ENCODE results near the gene PLEKHA7. TPM values are rescaled to one million over a fixed set of nuclear protein-coding genes. Genes with fewer than 3 reads are reported as not detected.
"Not testable (repeated sequence)": the region's sequence is repeated elsewhere in the genome, so short reads cannot be mapped to it uniquely, and the experiment has no call there.

Gene PLEKHA7
- total RNA-seq, 1 donor from 2014 or later: 0.92 TPM

DNA sequence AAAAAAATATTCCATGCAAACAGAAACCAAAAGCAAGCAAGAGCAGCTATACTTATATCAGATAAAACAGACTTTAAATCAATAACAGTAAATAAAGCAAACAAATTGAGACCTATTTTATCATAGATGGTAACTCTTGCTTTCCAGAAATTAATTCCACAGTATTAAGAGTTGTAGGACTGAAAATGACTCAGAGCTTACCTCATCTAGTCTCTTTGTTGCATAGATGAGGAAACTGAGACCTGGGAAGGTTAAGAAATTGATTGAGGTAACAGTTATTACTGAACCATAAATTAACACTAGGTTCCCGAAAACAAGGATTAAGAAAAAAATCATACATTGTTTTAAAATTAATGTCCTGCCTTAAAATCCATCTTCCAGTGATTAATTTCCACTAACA, 123.8 kb downstream of the PLEKHA7 start:
- Mint-ChIP-seq H3K4me3 (ENCODE audit: unreplicated experiment) (no peak overlapping the region), H3K4me1 (ENCODE audit: low read depth) (peaks cover 13% of the 10 kb centered on the region)
- DNase-seq (ENCODE audit: low spot score): no peak

DNA sequence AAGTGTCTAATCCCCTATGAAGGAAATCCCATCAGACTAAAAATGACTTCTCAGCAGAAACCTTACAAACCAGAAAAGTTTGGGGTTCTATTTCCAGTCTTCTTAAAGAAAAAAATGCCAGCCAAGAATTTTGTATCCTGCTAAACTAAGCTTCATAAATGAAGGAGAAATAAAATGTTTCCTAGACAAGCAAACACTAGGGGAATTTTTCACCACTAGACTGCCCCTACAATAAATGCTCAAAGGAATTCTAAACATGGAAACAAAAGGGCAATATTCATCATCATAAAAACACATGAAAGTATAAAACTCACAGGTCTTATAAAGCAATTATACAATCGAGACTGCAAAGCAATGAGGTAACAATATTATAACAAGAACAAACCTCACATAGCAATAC, 124.3 kb downstream of the PLEKHA7 start:
- TF ChIP-seq, protein P1, sequence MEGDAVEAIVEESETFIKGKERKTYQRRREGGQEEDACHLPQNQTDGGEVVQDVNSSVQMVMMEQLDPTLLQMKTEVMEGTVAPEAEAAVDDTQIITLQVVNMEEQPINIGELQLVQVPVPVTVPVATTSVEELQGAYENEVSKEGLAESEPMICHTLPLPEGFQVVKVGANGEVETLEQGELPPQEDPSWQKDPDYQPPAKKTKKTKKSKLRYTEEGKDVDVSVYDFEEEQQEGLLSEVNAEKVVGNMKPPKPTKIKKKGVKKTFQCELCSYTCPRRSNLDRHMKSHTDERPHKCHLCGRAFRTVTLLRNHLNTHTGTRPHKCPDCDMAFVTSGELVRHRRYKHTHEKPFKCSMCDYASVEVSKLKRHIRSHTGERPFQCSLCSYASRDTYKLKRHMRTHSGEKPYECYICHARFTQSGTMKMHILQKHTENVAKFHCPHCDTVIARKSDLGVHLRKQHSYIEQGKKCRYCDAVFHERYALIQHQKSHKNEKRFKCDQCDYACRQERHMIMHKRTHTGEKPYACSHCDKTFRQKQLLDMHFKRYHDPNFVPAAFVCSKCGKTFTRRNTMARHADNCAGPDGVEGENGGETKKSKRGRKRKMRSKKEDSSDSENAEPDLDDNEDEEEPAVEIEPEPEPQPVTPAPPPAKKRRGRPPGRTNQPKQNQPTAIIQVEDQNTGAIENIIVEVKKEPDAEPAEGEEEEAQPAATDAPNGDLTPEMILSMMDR (IDR thresholded peaks at IDR 0.05): no peak
- no peaks in the 10 kb centered on the region for H3K27me3 Mint-ChIP-seq (ENCODE audit: low read depth)
- H3K36me3 Mint-ChIP-seq (ENCODE audit: low read depth): peaks cover 1% of the 10 kb centered on the region
- peaks cover 9% of the 10 kb centered on the region for H3K9me3 Mint-ChIP-seq (ENCODE audit: low read depth)
- H3K4me3 Mint-ChIP-seq (ENCODE audit: unreplicated experiment): no peak overlapping the region
- no peak overlapping the region for H3K27ac Mint-ChIP-seq (ENCODE audit: unreplicated experiment)
- H3K4me1 Mint-ChIP-seq (ENCODE audit: low read depth): peaks cover 13% of the 10 kb centered on the region
- DNase-seq (ENCODE audit: low spot score): no peak

More for the DNA sequence above, 123.8 kb downstream of the PLEKHA7 start:
- Mint-ChIP-seq H3K27ac (ENCODE audit: unreplicated experiment) (no peak overlapping the region), H3K36me3 (ENCODE audit: low read depth) (peaks cover 1% of the 10 kb centered on the region), H3K27me3 (ENCODE audit: low read depth) (no peaks in the 10 kb centered on the region), H3K9me3 (ENCODE audit: low read depth) (peaks cover 9% of the 10 kb centered on the region)
- TF ChIP-seq, protein P1 (IDR thresholded peaks at IDR 0.05): no peak

DNA sequence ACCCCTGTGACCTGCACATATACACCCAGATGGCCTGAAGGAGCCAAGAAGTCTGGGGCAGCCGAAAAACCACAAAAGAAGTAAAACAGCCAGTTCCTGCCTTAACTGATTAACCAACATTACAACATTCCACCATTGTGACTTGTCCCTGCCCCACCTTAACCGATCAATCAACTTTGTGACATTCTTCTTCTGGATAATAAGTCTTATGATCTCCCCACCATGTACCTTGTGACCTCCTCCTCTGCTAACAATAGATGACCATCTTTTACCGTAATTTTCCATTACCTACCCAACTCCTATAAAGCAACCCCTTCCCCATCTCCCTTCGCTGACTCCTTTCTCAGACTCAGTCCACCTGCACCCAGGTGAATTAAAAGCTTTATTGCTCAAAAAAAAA, 125.2 kb downstream of the PLEKHA7 start:
- H3K4me3 Mint-ChIP-seq (ENCODE audit: unreplicated experiment); H3K27me3 Mint-ChIP-seq (ENCODE audit: low read depth); H3K36me3 Mint-ChIP-seq (ENCODE audit: low read depth): not testable (repeated sequence)

DNA sequence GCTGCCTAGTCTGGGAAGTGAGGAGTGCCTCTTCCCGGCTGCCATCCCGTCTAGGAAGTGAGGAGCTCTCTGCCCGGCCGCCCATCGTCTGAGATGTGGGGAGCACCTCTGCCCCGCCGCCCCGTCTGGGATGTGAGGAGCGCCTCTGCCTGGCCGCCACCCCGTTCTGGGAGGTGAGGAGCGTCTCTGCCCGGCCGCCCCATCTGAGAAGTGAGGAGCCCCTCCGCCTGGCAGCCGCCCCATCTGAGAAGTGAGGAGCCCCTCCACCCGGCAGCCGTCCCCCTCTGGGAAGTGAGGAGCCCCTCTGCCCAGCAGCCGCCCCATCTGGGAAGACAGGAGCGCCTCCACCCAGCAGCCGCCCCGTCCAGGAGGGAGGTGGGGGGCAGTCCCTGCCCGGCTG, 126.3 kb downstream of the PLEKHA7 start:
- peaks cover 13% of the 10 kb centered on the region for H3K4me1 Mint-ChIP-seq (ENCODE audit: low read depth)
- not testable (repeated sequence) for H3K9me3 Mint-ChIP-seq (ENCODE audit: low read depth); H3K4me3 Mint-ChIP-seq (ENCODE audit: unreplicated experiment); DNase-seq (ENCODE audit: low spot score); H3K27ac Mint-ChIP-seq (ENCODE audit: unreplicated experiment); H3K36me3 Mint-ChIP-seq (ENCODE audit: low read depth); H3K27me3 Mint-ChIP-seq (ENCODE audit: low read depth)

More for the DNA sequence above, 125.2 kb downstream of the PLEKHA7 start:
- H3K9me3 Mint-ChIP-seq (ENCODE audit: low read depth); H3K27ac Mint-ChIP-seq (ENCODE audit: unreplicated experiment); DNase-seq (ENCODE audit: low spot score): not testable (repeated sequence)
- peaks cover 13% of the 10 kb centered on the region for H3K4me1 Mint-ChIP-seq (ENCODE audit: low read depth)

DNA sequence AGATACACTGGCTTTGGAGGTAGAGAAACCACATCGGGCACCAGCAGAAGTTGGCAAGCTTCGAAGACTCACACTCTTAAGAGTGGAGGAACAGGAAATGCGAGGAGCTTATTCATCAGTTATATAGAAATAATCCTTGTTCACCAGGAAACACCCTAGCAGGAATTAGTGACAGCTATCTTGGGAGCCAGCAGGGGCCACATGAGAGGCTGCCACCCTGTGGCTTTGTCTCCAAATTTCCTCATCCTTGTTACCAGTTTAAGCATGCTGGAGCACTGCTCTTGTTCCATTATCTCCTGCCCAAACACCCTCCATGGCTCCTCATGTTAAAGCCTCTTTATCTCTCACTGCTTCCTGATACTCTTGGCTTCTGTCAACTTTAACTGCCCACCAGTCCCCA, 131.0 kb downstream of the PLEKHA7 start:
- H3K4me1 Mint-ChIP-seq (ENCODE audit: low read depth): peaks cover 6% of the 10 kb centered on the region
- TF ChIP-seq, protein P1 (IDR thresholded peaks at IDR 0.05): peak; percentile 31
- no peaks in the 10 kb centered on the region for H3K9me3 Mint-ChIP-seq (ENCODE audit: low read depth)
- no peaks in the 10 kb centered on the region for H3K36me3 Mint-ChIP-seq (ENCODE audit: low read depth)
- no peak overlapping the region for H3K4me3 Mint-ChIP-seq (ENCODE audit: unreplicated experiment)
- H3K27me3 Mint-ChIP-seq (ENCODE audit: low read depth): peaks cover 8% of the 10 kb centered on the region
- no peak for DNase-seq (ENCODE audit: low spot score)
- no peak overlapping the region for H3K27ac Mint-ChIP-seq (ENCODE audit: unreplicated experiment)

DNA sequence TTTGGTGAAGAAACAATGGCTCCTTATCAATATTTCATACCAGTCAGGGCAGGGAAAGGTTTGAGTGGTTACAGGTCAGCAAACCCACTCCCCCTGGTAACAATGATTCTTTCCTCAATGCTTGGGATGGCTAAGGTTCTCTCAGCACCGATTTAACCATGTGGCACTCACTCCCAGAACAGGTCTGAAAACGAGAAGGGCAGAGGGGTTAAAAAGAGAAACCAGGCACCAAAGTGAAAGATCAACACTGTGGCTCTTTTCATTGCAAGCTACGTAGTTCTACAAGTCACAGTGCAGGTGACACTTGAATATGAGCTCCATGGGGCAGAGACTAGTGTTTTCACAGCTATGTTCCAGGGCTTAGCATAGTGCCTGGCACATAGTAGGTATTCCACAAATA, 132.4 kb downstream of the PLEKHA7 start:
- Mint-ChIP-seq H3K9me3 (ENCODE audit: low read depth) (no peaks in the 10 kb centered on the region), H3K4me1 (ENCODE audit: low read depth) (peaks cover 6% of the 10 kb centered on the region), H3K4me3 (ENCODE audit: unreplicated experiment) (no peak overlapping the region), H3K27ac (ENCODE audit: unreplicated experiment) (no peak overlapping the region), H3K36me3 (ENCODE audit: low read depth) (no peaks in the 10 kb centered on the region), H3K27me3 (ENCODE audit: low read depth) (peaks cover 9% of the 10 kb centered on the region)
- TF ChIP-seq, protein P1 (IDR thresholded peaks at IDR 0.05): no peak
- no peak for DNase-seq (ENCODE audit: low spot score)

Data from chondrocyte (in vitro differentiated cells).